Neural progenitor cell (in vitro differentiated cells): ENCODE results near the gene IQCE. TPM values are rescaled to one million over a fixed set of nuclear protein-coding genes. Genes with fewer than 3 reads are reported as not detected.

Experiments
- DNase-seq: peaks from one replicate; pipeline ENCODE4 v3.0.0-alpha.2; 2016; ENCODE audit warnings: low spot score
- H2AFZ ChIP-seq: fragments of 200-600 bp; sonication (generic); replicated peaks from 2 replicates; pipeline ENCODE4 v1.6.1; 2016; ENCODE audit warnings: antibody characterized with exemption
- H3F3A ChIP-seq: fragments of 200-600 bp; sonication (generic); 2 replicates; pipeline ENCODE4 v1.6.1; 2016; ENCODE audit warnings: antibody characterized with exemption, low read depth
- H3K27ac ChIP-seq: fragments of 200-600 bp; sonication (generic); 2 replicates; pipeline ENCODE4 v1.5.1; 2016; ENCODE audit warnings: mild to moderate bottlenecking
- H3K27me3 ChIP-seq: fragments of 200-600 bp; sonication (generic); 2 replicates; pipeline ENCODE4 v1.6.1; 2016; ENCODE audit warnings: mild to moderate bottlenecking, moderate library complexity
- H3K36me3 ChIP-seq: fragments of 200-600 bp; sonication (generic); 2 replicates; pipeline ENCODE4 v1.5.1; 2016
- H3K4me1 ChIP-seq: fragments of 200-600 bp; sonication (generic); 2 replicates; pipeline ENCODE4 v1.6.1; 2016; ENCODE audit warnings: mixed run types
- H3K4me2 ChIP-seq: fragments of 200-600 bp; sonication (generic); 2 replicates; pipeline ENCODE4 v1.6.1; 2016
- H3K4me3 ChIP-seq: fragments of 200-600 bp; sonication (generic); 2 replicates; pipeline ENCODE4 v1.5.1; 2016
- H3K79me2 ChIP-seq: fragments of 200-600 bp; sonication (generic); 2 replicates; pipeline ENCODE4 v1.6.1; 2016; ENCODE audit warnings: low read depth
- H3K9ac ChIP-seq: fragments of 200-600 bp; sonication (generic); 2 replicates; pipeline ENCODE4 v1.6.1; 2016
- H3K9me3 ChIP-seq: fragments of 200-600 bp; sonication (generic); 2 replicates; pipeline ENCODE4 v1.5.1; 2016; ENCODE audit warnings: low read depth
- H4K20me1 ChIP-seq: fragments of 200-600 bp; sonication (generic); 2 replicates; pipeline ENCODE4 v1.6.1; 2016; ENCODE audit warnings: low read depth
- H3K27ac Mint-ChIP-seq: 3 replicates; pipeline ENCODE4 v1.8.0; 2021; ENCODE audit warnings: mixed read lengths
- H3K27me3 Mint-ChIP-seq: 2 replicates; pipeline ENCODE4 v1.8.0; 2022; ENCODE audit warnings: low read depth, mild to moderate bottlenecking, inconsistent platforms, moderate library complexity, mixed read lengths; ENCODE audit not compliant: insufficient read depth
- H3K36me3 Mint-ChIP-seq: 3 replicates; pipeline ENCODE4 v1.8.0; 2021; ENCODE audit warnings: mixed read lengths
- H3K4me1 Mint-ChIP-seq: 3 replicates; pipeline ENCODE4 v1.8.0; 2021; ENCODE audit warnings: mixed read lengths
- H3K4me3 Mint-ChIP-seq: 3 replicates; pipeline ENCODE4 v1.8.0; 2021; ENCODE audit warnings: mild to moderate bottlenecking, moderate library complexity, mixed read lengths
- H3K9me3 Mint-ChIP-seq: 3 replicates; pipeline ENCODE4 v1.8.0; 2020; ENCODE audit warnings: mixed read lengths
- EZH2 ChIP-seq: fragments of 200-600 bp; sonication (generic); IDR thresholded peaks from 2 replicates; pipeline ENCODE4 v1.6.1; 2017; ENCODE audit warnings: antibody characterized with exemption, mild to moderate bottlenecking, moderate library complexity
- EZH2phosphoT487 ChIP-seq: fragments of 200-600 bp; sonication (generic); IDR thresholded peaks from 2 replicates; pipeline ENCODE4 v1.6.1; 2017; ENCODE audit warnings: antibody characterized with exemption
- total RNA-seq: library from RNA; depleted of rRNA; stranded (reverse); fragments of >200 nt; gene quantifications from 2 replicates; pipeline ENCODE4 v1.2.3, GENCODE V29; 2015; ENCODE audit warnings: low replicate concordance
- TF ChIP-seq, protein P1 (sequence below): fragments of 200-600 bp; sonication (generic); IDR thresholded peaks from 2 replicates; pipeline ENCODE4 v1.5.1; 2017; ENCODE audit warnings: antibody characterized with exemption, mild to moderate bottlenecking

IQCE gene
- total RNA-seq, 1 donor from 2014 or later = 4.6 TPM

- peak overlapping the region; percentile 93 for H3K4me2 ChIP-seq
- peaks cover 10% of the 10 kb centered on the region for H3K27me3 ChIP-seq
- TF ChIP-seq EZH2 = no peak
- no peak for TF ChIP-seq EZH2phosphoT487
- no peak overlapping the region for H3K9ac ChIP-seq
- H2AFZ ChIP-seq = no peak overlapping the region
- H3K27ac Mint-ChIP-seq = no peak overlapping the region
- peaks cover 53% of the 10 kb centered on the region for H3K4me1 ChIP-seq
- H3K27ac ChIP-seq = no peak overlapping the region
- H3K9me3 Mint-ChIP-seq = no peaks in the 10 kb centered on the region
- peak overlapping the region; percentile 49 for H3K4me3 ChIP-seq
- H3K79me2 ChIP-seq = peaks cover 38% of the 10 kb centered on the region
- H3K9me3 ChIP-seq = no peaks in the 10 kb centered on the region
- H3K4me1 Mint-ChIP-seq = peaks cover 48% of the 10 kb centered on the region
- peaks cover 47% of the 10 kb centered on the region for H3F3A ChIP-seq
- H3K27me3 Mint-ChIP-seq = peaks cover 13% of the 10 kb centered on the region
- peaks cover 38% of the 10 kb centered on the region for H4K20me1 ChIP-seq
- peaks cover 2% of the 10 kb centered on the region for H3K36me3 Mint-ChIP-seq
- DNase-seq = peak; percentile 71
- peak overlapping the region; percentile 85 for H3K4me3 Mint-ChIP-seq
- no peaks in the 10 kb centered on the region for H3K36me3 ChIP-seq
These were observed 40.1 kb upstream of the IQCE start for GRCh38 chr7:2518737-2519118.

DNA sequence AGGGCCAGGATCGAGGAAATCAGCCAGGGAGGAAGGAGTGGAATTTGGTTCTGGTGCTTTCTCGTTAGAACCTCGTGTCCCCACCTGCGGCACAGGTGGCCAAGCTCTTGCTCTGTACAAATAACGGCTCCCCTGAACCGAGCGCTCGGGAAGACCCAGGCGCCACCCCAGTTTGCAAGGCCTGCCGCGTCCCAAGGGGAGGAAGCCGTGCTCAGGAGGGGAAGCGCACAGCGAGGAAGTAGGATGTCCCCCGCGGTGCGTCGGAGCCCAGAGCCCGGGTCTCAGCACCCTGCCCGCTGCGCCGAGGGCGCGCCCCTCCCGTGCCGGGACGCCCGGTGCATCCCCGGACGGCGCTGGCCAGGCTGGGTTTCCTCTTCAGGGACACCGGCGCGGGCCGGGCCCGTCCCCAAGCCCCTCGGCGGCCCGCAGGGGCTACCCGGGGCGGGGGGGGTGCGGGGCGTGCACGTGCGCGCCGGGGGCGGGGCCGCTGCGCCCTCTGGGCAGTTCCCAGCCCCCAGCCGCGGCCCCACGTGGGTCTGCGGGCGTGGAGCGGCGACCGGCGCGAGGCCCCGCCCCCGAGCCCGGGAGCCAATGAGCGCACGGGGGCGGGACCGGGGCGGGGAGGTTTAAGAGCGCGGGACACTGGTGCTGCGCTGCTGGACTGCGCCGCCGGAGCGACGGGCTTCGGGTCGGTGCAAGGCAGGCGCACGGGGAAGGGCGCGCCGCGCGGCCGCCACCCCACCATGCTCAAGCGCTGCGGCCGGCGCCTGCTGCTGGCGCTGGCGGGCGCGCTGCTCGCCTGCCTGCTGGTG, 39.5 kb upstream of the IQCE start, which contains the start of gene LFNG:
Gene LFNG, plus strand, starts transcription at position 656 of the 812 bp plus-strand sequence. Its CDS starts 88 bp downstream, at position 744.
- no peaks in the 10 kb centered on the region for H3K9me3 ChIP-seq
- peak within 1 kb of the TSS; percentile 69 for H3K27ac Mint-ChIP-seq
- peak; percentile 97 for DNase-seq
- H3K27me3 ChIP-seq = peaks cover 10% of the 10 kb centered on the region
- peak within 1 kb of the TSS; percentile 74 for H3K4me3 ChIP-seq
- peaks cover 53% of the 10 kb centered on the region for H3K4me1 ChIP-seq
- peak within 1 kb of the TSS; percentile 96 for H3K4me3 Mint-ChIP-seq
- peaks cover 51% of the 10 kb centered on the region for H3F3A ChIP-seq
- peaks cover 41% of the 10 kb centered on the region for H3K79me2 ChIP-seq
- no peaks in the 10 kb centered on the region for H3K36me3 ChIP-seq
- H3K4me2 ChIP-seq = peak within 1 kb of the TSS; percentile 93
- H3K9me3 Mint-ChIP-seq = no peaks in the 10 kb centered on the region
- no peak within 1 kb of the TSS for H2AFZ ChIP-seq
- peaks cover 2% of the 10 kb centered on the region for H3K36me3 Mint-ChIP-seq
- H3K9ac ChIP-seq = peak within 1 kb of the TSS; percentile 43
- H4K20me1 ChIP-seq = peaks cover 43% of the 10 kb centered on the region
- peaks cover 51% of the 10 kb centered on the region for H3K4me1 Mint-ChIP-seq
- H3K27me3 Mint-ChIP-seq = peaks cover 13% of the 10 kb centered on the region
- no peak within 1 kb of the TSS for H3K27ac ChIP-seq
- TF ChIP-seq EZH2 (no peak), EZH2phosphoT487 (no peak)
- TF ChIP-seq, protein P1, sequence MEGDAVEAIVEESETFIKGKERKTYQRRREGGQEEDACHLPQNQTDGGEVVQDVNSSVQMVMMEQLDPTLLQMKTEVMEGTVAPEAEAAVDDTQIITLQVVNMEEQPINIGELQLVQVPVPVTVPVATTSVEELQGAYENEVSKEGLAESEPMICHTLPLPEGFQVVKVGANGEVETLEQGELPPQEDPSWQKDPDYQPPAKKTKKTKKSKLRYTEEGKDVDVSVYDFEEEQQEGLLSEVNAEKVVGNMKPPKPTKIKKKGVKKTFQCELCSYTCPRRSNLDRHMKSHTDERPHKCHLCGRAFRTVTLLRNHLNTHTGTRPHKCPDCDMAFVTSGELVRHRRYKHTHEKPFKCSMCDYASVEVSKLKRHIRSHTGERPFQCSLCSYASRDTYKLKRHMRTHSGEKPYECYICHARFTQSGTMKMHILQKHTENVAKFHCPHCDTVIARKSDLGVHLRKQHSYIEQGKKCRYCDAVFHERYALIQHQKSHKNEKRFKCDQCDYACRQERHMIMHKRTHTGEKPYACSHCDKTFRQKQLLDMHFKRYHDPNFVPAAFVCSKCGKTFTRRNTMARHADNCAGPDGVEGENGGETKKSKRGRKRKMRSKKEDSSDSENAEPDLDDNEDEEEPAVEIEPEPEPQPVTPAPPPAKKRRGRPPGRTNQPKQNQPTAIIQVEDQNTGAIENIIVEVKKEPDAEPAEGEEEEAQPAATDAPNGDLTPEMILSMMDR = no peak

DNA sequence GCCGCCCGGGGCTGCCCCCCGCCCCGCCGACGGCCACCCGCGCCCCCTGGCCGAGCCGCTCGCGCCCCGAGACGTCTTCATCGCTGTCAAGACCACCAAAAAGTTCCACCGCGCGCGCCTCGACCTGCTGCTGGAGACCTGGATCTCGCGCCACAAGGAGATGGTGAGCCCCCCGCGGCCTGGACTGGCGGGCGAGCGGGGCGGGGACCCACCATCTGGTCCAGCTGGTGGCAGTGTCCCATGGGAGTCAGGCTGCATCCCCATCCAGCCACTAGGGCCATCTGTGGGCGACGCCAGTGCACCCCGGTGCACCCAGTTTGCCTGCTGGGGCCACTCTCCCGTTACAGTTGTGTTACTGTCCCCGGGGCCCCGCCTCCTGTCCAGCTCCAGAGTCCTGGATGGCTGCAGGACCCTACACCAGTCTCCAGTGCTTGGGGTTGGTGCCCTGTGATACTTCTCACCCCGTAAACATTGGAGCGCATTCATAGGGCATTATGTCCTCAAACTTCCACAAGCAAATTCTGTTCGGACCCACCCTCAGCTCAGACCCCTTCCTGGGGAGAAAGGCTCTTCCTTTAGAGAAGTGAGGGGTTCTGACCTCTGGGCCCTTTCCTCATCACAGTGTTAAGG, 38.5 kb upstream of the IQCE start:
- Histone ChIP-seq H3K9ac (peak overlapping the region; percentile 43), H3K4me1 (peaks cover 61% of the 10 kb centered on the region), H4K20me1 (peaks cover 52% of the 10 kb centered on the region), H2AFZ (no peak overlapping the region), H3K4me2 (peak overlapping the region; percentile 90), H3K27ac (no peak overlapping the region), H3F3A (peaks cover 59% of the 10 kb centered on the region), H3K9me3 (no peaks in the 10 kb centered on the region), H3K27me3 (peaks cover 10% of the 10 kb centered on the region), H3K36me3 (no peaks in the 10 kb centered on the region), H3K4me3 (peak overlapping the region; percentile 74), H3K79me2 (peaks cover 50% of the 10 kb centered on the region)
- Mint-ChIP-seq H3K4me3 (peak overlapping the region; percentile 96), H3K27ac (peak overlapping the region; percentile 69), H3K4me1 (peaks cover 51% of the 10 kb centered on the region), H3K9me3 (no peaks in the 10 kb centered on the region), H3K36me3 (peaks cover 2% of the 10 kb centered on the region), H3K27me3 (peaks cover 13% of the 10 kb centered on the region)
- DNase-seq = peak; percentile 61
- no peak for TF ChIP-seq EZH2
- TF ChIP-seq, protein P1 = peak; percentile 15
